ENCODE results near the gene F11R. TPM values are rescaled to one million over a fixed set of nuclear protein-coding genes. Genes with fewer than 3 reads are reported as not detected.

The F11R gene
- total RNA-seq, 1 donor from 2014 or later = 10.4 TPM

DNA sequence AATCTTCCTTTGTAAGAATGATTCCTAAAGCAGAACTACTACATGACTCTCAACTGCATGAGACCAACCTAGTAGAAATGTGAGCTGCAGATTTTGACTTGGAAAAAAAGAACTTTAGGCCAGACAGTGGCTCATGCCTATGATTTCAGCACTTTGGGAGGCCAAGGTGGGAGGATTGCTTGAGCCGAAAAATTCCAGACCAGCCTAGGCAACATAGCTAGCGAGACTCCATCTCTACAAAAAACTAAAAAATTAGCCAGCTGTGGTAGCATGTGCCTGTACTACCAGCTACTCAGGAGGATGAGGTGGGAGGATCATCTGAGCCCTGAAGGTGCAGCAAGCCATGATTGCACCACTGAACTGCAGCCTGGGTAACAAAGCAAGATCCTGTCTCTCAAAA, 41.7 kb downstream of the F11R start:
- Histone ChIP-seq H3K36me3 (ENCODE audit: control insufficient read depth in 3 of 3, insufficient read depth in 3 of 3, low read length in 3 of 3) (no peaks in the 10 kb centered on the region), H3K4me1 (ENCODE audit: control insufficient read depth in 3 of 3, insufficient read depth in 3 of 3, low read length in 3 of 3) (peaks cover 0 to 2% (median 0%) of the 10 kb centered on the region in 3 donors), H3K27me3 (ENCODE audit: control insufficient read depth in 3 of 3, insufficient read depth in 3 of 3, low read length in 3 of 3) (peaks cover 4 to 13% (median 12%) of the 10 kb centered on the region in 3 donors), H3K9me3 (ENCODE audit: control insufficient read depth in 3 of 3, low read length in 3 of 3) (no peaks in the 10 kb centered on the region), H3K4me3 (ENCODE audit: low read length in 3 of 3) (no peak overlapping the region), H3K9ac (ENCODE audit: low read depth in 1 of 3, low read length in 3 of 3) (no peak overlapping the region), H3K27ac (ENCODE audit: low read depth, low read length) (no peak overlapping the region)

DNA sequence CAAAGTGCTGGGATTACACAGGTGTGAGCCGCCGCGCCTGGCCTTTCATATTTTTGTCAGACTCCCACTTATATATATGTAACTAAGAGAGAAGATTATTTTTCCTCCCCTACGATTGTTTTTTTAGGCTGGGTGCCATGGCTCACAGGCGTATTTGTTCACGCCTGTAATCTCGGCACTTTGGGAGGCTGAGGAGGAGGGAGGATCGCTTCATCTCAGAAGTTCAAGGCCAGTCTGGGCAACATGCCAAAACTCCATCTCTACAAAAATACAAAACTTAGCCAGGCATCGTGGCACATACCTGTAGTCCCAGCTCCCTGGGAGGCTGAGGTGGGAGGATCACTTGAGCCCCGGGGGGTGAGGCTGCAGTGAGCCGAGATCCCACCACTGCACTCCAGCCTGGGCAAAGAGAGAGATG, 42.4 kb downstream of the F11R start:
- Histone ChIP-seq H3K9ac (ENCODE audit: low read depth in 1 of 3, low read length in 3 of 3) (no peak overlapping the region), H3K9me3 (ENCODE audit: control insufficient read depth in 3 of 3, low read length in 3 of 3) (no peaks in the 10 kb centered on the region), H3K27ac (ENCODE audit: low read depth, low read length) (no peak overlapping the region), H3K27me3 (ENCODE audit: control insufficient read depth in 3 of 3, insufficient read depth in 3 of 3, low read length in 3 of 3) (peaks cover 4 to 13% (median 12%) of the 10 kb centered on the region in 3 donors), H3K4me3 (ENCODE audit: low read length in 3 of 3) (no peak overlapping the region), H3K4me1 (ENCODE audit: control insufficient read depth in 3 of 3, insufficient read depth in 3 of 3, low read length in 3 of 3) (peaks cover 0 to 2% (median 0%) of the 10 kb centered on the region in 3 donors), H3K36me3 (ENCODE audit: control insufficient read depth in 3 of 3, insufficient read depth in 3 of 3, low read length in 3 of 3) (no peaks in the 10 kb centered on the region)

DNA sequence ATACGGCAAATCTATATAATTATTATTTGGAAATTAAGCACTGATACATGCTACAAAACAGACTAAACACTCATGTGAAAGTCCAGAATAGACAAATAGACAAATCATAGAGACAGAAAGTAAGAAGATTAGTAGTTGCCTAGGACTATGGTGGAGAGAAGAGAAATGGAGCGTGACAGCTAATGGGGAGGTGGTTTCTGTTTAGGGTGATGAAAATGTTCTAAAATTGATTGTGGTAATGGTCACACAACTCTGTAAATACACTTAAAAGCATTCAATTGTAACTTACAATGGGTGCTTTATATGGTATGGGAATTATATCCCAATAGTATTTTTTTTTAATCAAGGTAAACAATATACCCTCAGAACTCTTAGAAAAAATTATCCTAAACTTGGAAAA, 45.9 kb downstream of the F11R start:
- H3K4me1 ChIP-seq (ENCODE audit: control insufficient read depth in 3 of 3, insufficient read depth in 3 of 3, low read length in 3 of 3) = no peaks in the 10 kb centered on the region
- H3K27me3 ChIP-seq (ENCODE audit: control insufficient read depth in 3 of 3, insufficient read depth in 3 of 3, low read length in 3 of 3) = peaks cover 0 to 2% (median 0%) of the 10 kb centered on the region in 3 donors
- H3K27ac ChIP-seq (ENCODE audit: low read depth, low read length) = no peak overlapping the region
- H3K4me3 ChIP-seq (ENCODE audit: low read length in 3 of 3) = no peak overlapping the region
- H3K36me3 ChIP-seq (ENCODE audit: control insufficient read depth in 3 of 3, insufficient read depth in 3 of 3, low read length in 3 of 3) = no peaks in the 10 kb centered on the region
- no peak overlapping the region for H3K9ac ChIP-seq (ENCODE audit: low read depth in 1 of 3, low read length in 3 of 3)
- H3K9me3 ChIP-seq (ENCODE audit: control insufficient read depth in 3 of 3, low read length in 3 of 3) = no peaks in the 10 kb centered on the region

DNA sequence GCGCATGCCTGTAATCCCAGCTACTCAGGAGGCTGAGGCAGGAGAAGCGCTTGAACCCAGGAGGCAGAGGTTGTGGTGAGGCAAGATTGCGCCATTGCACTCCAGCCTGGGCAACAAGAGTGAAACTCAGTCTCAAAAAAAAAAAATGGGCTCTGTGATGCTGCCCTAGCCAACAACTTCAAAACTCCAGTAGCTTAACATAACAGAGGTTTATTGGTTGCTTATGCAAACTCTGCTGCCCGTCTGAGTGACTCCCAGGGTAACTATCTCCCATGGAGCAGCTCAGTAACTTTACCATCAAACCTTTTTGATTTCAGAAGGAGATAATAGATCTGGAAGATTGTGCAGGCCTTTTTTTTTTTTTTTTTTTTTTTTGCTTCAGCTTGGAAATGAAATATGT, 47.5 kb downstream of the F11R start:
- Histone ChIP-seq H3K4me3 (ENCODE audit: low read length in 3 of 3) (no peak overlapping the region), H3K27me3 (ENCODE audit: control insufficient read depth in 3 of 3, insufficient read depth in 3 of 3, low read length in 3 of 3) (no peaks in the 10 kb centered on the region), H3K36me3 (ENCODE audit: control insufficient read depth in 3 of 3, insufficient read depth in 3 of 3, low read length in 3 of 3) (no peaks in the 10 kb centered on the region), H3K27ac (ENCODE audit: low read depth, low read length) (no peak overlapping the region), H3K4me1 (ENCODE audit: control insufficient read depth in 3 of 3, insufficient read depth in 3 of 3, low read length in 3 of 3) (no peaks in the 10 kb centered on the region), H3K9ac (ENCODE audit: low read depth in 1 of 3, low read length in 3 of 3) (no peak overlapping the region), H3K9me3 (ENCODE audit: control insufficient read depth in 3 of 3, low read length in 3 of 3) (no peaks in the 10 kb centered on the region)

DNA sequence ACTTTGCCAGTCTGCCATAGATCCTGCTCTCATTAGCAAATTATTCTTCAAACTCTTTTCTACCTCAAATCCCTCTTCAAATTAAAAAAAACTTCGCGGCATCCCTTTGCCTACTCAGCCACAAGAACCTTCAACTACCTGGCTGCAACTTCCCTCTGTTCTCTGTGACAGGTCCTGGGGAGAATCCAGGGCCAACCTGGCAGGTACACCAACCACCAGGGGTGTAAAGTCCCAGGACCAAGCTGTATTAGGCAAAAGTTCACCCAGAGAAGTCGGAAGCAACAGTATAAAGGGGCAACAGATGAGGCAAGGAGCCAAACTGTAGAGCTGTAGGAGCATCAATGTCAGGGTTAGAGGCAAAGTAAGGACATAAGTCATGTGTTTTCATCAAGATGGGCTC, 48.0 kb downstream of the F11R start:
- Histone ChIP-seq H3K36me3 (ENCODE audit: control insufficient read depth in 3 of 3, insufficient read depth in 3 of 3, low read length in 3 of 3) (no peaks in the 10 kb centered on the region), H3K4me3 (ENCODE audit: low read length in 3 of 3) (no peak overlapping the region), H3K27ac (ENCODE audit: low read depth, low read length) (no peak overlapping the region), H3K9ac (ENCODE audit: low read depth in 1 of 3, low read length in 3 of 3) (no peak overlapping the region), H3K9me3 (ENCODE audit: control insufficient read depth in 3 of 3, low read length in 3 of 3) (no peaks in the 10 kb centered on the region), H3K4me1 (ENCODE audit: control insufficient read depth in 3 of 3, insufficient read depth in 3 of 3, low read length in 3 of 3) (no peaks in the 10 kb centered on the region), H3K27me3 (ENCODE audit: control insufficient read depth in 3 of 3, insufficient read depth in 3 of 3, low read length in 3 of 3) (no peaks in the 10 kb centered on the region)

DNA sequence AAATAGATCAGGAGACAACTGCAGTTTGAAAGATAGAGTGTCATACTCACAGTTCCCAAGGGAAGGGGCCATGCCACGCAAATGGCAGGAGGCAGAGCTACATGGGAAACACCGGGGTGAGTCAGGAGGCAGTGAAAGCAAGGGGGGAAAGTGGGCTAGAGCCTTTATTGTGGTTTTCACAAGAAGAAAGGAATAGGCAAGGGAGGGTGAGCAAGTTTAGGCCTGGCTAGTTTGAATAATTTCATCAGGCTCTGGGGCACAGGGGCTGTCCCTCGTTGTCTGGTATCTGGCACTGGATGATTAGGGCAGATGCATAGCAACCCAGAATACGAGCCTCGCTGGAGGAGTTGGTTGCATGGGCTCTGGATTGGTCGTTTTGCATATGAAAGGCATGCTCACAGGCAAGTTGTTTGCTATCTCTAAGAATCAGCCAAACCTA, 49.3 kb downstream of the F11R start:
- Histone ChIP-seq H3K9me3 (ENCODE audit: control insufficient read depth in 3 of 3, low read length in 3 of 3) (no peaks in the 10 kb centered on the region), H3K27ac (ENCODE audit: low read depth, low read length) (no peak overlapping the region), H3K4me1 (ENCODE audit: control insufficient read depth in 3 of 3, insufficient read depth in 3 of 3, low read length in 3 of 3) (no peaks in the 10 kb centered on the region), H3K4me3 (ENCODE audit: low read length in 3 of 3) (no peak overlapping the region), H3K36me3 (ENCODE audit: control insufficient read depth in 3 of 3, insufficient read depth in 3 of 3, low read length in 3 of 3) (no peaks in the 10 kb centered on the region), H3K9ac (ENCODE audit: low read depth in 1 of 3, low read length in 3 of 3) (no peak overlapping the region), H3K27me3 (ENCODE audit: control insufficient read depth in 3 of 3, insufficient read depth in 3 of 3, low read length in 3 of 3) (no peaks in the 10 kb centered on the region)

DNA sequence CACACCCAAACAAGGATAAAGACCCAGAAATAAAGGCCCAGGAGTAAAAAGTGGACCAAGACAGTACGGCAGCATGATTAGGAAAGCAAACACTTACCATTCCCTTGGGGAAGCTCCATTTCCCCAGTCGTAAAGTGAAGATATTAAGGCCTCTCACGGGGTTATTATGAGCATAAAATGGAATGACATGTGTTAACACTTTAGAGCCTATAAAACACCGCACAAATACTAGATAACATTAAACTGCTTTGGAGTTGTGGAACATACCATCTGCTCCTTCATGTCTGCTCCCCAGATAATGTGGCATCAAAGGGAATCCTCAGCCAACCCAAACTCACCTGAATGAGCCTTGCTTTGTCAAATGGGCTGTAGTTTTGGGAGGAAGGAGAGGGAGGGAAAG, 57.4 kb downstream of the F11R start:
- Histone ChIP-seq H3K4me3 (ENCODE audit: low read length in 3 of 3) (no peak overlapping the region), H3K36me3 (ENCODE audit: control insufficient read depth in 3 of 3, insufficient read depth in 3 of 3, low read length in 3 of 3) (no peaks in the 10 kb centered on the region), H3K9me3 (ENCODE audit: control insufficient read depth in 3 of 3, low read length in 3 of 3) (no peaks in the 10 kb centered on the region), H3K27ac (ENCODE audit: low read depth, low read length) (no peak overlapping the region), H3K4me1 (ENCODE audit: control insufficient read depth in 3 of 3, insufficient read depth in 3 of 3, low read length in 3 of 3) (no peaks in the 10 kb centered on the region), H3K9ac (ENCODE audit: low read depth in 1 of 3, low read length in 3 of 3) (no peak overlapping the region), H3K27me3 (ENCODE audit: control insufficient read depth in 3 of 3, insufficient read depth in 3 of 3, low read length in 3 of 3) (no peaks in the 10 kb centered on the region)

DNA sequence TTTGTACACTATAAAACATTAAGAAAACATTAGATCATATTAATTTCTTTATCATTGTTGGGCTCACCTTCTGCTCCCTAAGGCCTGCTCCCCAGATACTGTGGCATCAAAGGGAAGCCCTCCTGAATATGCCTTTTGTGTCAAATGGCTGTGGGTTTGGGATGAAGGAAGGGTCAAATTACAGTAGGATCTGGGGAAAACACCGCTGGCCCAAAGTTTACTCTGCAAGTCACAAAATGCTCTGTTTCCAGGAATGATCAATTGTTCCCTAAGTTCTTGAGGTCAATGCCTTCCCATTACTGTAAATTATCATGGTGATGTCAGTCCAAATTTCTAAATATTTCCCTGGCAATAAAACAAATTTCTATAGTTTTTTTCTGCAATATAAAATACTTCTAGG, 59.5 kb downstream of the F11R start:
- Histone ChIP-seq H3K27ac (ENCODE audit: low read depth, low read length) (no peak overlapping the region), H3K9me3 (ENCODE audit: control insufficient read depth in 3 of 3, low read length in 3 of 3) (no peaks in the 10 kb centered on the region), H3K4me3 (ENCODE audit: low read length in 3 of 3) (no peak overlapping the region), H3K36me3 (ENCODE audit: control insufficient read depth in 3 of 3, insufficient read depth in 3 of 3, low read length in 3 of 3) (no peaks in the 10 kb centered on the region), H3K4me1 (ENCODE audit: control insufficient read depth in 3 of 3, insufficient read depth in 3 of 3, low read length in 3 of 3) (no peaks in the 10 kb centered on the region), H3K27me3 (ENCODE audit: control insufficient read depth in 3 of 3, insufficient read depth in 3 of 3, low read length in 3 of 3) (peaks cover 0 to 5% (median 2%) of the 10 kb centered on the region in 3 donors), H3K9ac (ENCODE audit: low read depth in 1 of 3, low read length in 3 of 3) (no peak overlapping the region)

DNA sequence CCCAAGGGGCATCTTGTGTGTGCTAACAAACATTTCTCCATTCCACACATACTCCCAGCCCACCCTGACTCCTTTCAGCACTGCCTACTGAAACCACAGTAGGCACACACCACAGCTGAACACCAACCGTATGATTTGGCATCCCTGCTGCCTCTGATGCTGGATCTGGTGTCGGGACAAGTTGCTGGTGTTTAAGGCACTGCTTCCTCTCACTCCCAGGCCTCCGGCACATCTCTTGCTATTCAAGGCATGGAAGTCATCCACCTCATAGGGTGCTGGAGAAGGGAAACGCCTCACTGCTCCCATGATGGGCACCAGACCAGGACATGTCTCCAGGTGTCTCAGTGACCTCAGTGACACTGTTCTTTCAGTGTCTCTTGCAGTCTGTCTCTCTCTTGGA, 64.0 kb downstream of the F11R start:
- Histone ChIP-seq H3K27ac (ENCODE audit: low read depth, low read length) (no peak overlapping the region), H3K27me3 (ENCODE audit: control insufficient read depth in 3 of 3, insufficient read depth in 3 of 3, low read length in 3 of 3) (peaks cover 2 to 6% (median 3%) of the 10 kb centered on the region in 3 donors), H3K9ac (ENCODE audit: low read depth in 1 of 3, low read length in 3 of 3) (no peak overlapping the region), H3K4me1 (ENCODE audit: control insufficient read depth in 3 of 3, insufficient read depth in 3 of 3, low read length in 3 of 3) (no peaks in the 10 kb centered on the region), H3K36me3 (ENCODE audit: control insufficient read depth in 3 of 3, insufficient read depth in 3 of 3, low read length in 3 of 3) (no peaks in the 10 kb centered on the region), H3K4me3 (ENCODE audit: low read length in 3 of 3) (no peak overlapping the region), H3K9me3 (ENCODE audit: control insufficient read depth in 3 of 3, low read length in 3 of 3) (no peaks in the 10 kb centered on the region)

DNA sequence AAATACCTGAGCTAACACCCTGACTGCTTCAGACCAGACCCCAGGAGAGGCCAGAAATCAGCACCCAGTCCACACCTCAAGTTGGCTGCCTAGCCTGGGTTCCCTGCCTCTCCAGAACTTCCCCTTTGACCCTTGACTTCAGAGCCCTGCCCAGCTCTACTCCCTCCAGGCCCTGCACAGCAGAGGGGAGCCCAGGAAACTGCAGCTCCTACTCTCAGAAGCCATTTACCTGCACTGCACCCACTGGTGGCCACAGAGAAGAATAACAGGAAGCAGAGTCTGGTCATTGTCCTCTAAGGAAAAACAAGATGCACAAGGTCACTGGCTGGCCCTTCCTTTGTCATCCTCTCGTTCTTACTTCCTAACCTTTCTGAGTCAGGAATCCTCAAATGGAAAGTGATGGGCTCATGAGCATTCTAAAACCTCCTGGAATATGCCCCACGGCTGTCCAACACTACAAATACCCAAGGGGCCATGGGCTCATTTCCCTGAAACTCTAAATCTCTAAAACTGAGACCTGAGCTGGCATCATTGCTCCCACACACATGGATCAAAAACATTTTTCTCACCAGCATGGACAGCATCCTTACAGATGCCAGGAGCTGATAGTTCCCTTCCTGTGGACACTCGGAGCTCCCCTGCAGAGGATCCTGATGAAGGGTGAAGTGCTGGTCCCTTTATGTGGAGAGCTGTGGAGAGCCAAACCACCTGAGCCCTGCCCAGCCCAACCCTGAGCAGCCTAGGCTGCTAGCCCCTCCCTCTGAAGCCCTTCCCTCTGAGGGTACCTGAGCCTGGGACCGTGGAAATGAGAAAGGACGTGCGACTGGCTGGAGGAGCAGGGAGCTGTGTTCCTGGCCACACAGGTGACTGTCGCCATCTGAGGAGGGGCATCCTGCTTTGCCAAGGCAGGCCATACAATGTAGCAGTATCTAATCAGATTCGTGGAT, 66.5 kb downstream of the F11R start, which contains the start of gene ITLN2:
Gene ITLN2 (minus strand): TSS at position 652 of the 947 bp plus-strand sequence. CDS start 68 bp downstream, at position 584.
- Histone ChIP-seq H3K4me3 (ENCODE audit: low read length in 3 of 3) (no peak within 1 kb of the TSS), H3K4me1 (ENCODE audit: control insufficient read depth in 3 of 3, insufficient read depth in 3 of 3, low read length in 3 of 3) (no peaks in the 10 kb centered on the region), H3K27me3 (ENCODE audit: control insufficient read depth in 3 of 3, insufficient read depth in 3 of 3, low read length in 3 of 3) (peaks cover 2 to 17% (median 3%) of the 10 kb centered on the region in 3 donors), H3K9ac (ENCODE audit: low read depth in 1 of 3, low read length in 3 of 3) (no peak within 1 kb of the TSS), H3K27ac (ENCODE audit: low read depth, low read length) (no peak within 1 kb of the TSS), H3K9me3 (ENCODE audit: control insufficient read depth in 3 of 3, low read length in 3 of 3) (no peaks in the 10 kb centered on the region), H3K36me3 (ENCODE audit: control insufficient read depth in 3 of 3, insufficient read depth in 3 of 3, low read length in 3 of 3) (no peaks in the 10 kb centered on the region)

Data from skeletal muscle tissue (tissue), 4 donors.